Activated CD8-positive, alpha-beta T cell treated with anti-CD3 and anti-CD28 coated beads, Interleukin-2, amount 10 ng/mL, durations not matched to agents 7 days and 5 days (primary cell): ENCODE measurements around the gene TIMM21. TPM values are rescaled to one million over a fixed set of nuclear protein-coding genes. Genes with fewer than 3 reads are reported as not detected.

Experiments
- ATAC-seq: fragments of 150-1000 bp; cut with Tn5 transposase; one replicate; pipeline ENCODE4 v1.10.0; 2021; ENCODE audit warnings: moderate library complexity
- CTCF ChIA-PET: fragments of 350-600 bp; sonication (Branson Sonifier 250); formaldehyde crosslinking; loops from one replicate; lab custom pipeline; 2021; ENCODE audit warnings: antibody characterized with exemption; lab: Charles Lee
- POLR2A ChIA-PET: fragments of 350-600 bp; sonication (Branson Sonifier 250); formaldehyde crosslinking; loops from one replicate; lab custom pipeline; 2021; ENCODE audit warnings: antibody characterized with exemption; lab: Charles Lee
- DNase-seq: peaks from one replicate; pipeline ENCODE4 v3.0.0-alpha.2; 2020
- H3K27ac Mint-ChIP-seq: one replicate; pipeline ENCODE4 v1.8.0; 2021; ENCODE audit warnings: mild to moderate bottlenecking, mixed read lengths
- H3K27me3 Mint-ChIP-seq: one replicate; pipeline ENCODE4 v1.8.0; 2021; ENCODE audit warnings: low read depth, mixed read lengths
- H3K36me3 Mint-ChIP-seq: one replicate; pipeline ENCODE4 v1.8.0; 2021; ENCODE audit warnings: low read depth, mixed read lengths
- H3K4me1 Mint-ChIP-seq: one replicate; pipeline ENCODE4 v1.8.0; 2021; ENCODE audit warnings: low read depth, mixed read lengths
- H3K4me3 Mint-ChIP-seq: one replicate; pipeline ENCODE4 v1.8.0; 2021; ENCODE audit warnings: mild to moderate bottlenecking, mixed read lengths
- H3K9me3 Mint-ChIP-seq: one replicate; pipeline ENCODE4 v1.8.0; 2022; ENCODE audit warnings: mixed read lengths; ENCODE audit not compliant: insufficient read depth
- total RNA-seq, 2 experiments: library from RNA; stranded (reverse); gene quantifications; one replicate each; pipeline ENCODE4 v1.2.3, GENCODE V29; 2021

Gene TIMM21
- total RNA-seq, 2 experiments from 2014 or later, result 37.0 to 42.1 TPM

- peak; percentile 23 for ATAC-seq
- Mint-ChIP-seq H3K27ac (no peak overlapping the region), H3K4me3 (peak overlapping the region; percentile 45)
Measured at GRCh38 chr18:74171910-74172606, 23.7 kb downstream of the TIMM21 start.

GRCh38 chr18:74172697-74173433 is 24.5 kb downstream of the TIMM21 start:
- peaks cover 2% of the 10 kb centered on the region for H3K4me1 Mint-ChIP-seq
- H3K27me3 Mint-ChIP-seq, result peaks cover 7% of the 10 kb centered on the region
- no peaks in the 10 kb centered on the region for H3K36me3 Mint-ChIP-seq
- no peak overlapping the region for H3K4me3 Mint-ChIP-seq
- ATAC-seq (no peak), DNase-seq (no peak)
- H3K9me3 Mint-ChIP-seq, result no peaks in the 10 kb centered on the region
- ChIA-PET POLR2A (no interaction called here), CTCF (no interaction called here)
- no peak overlapping the region for H3K27ac Mint-ChIP-seq

More at GRCh38 chr18:74171910-74172606, 23.7 kb downstream of the TIMM21 start:
- Mint-ChIP-seq H3K4me1 (peaks cover 2% of the 10 kb centered on the region), H3K27me3 (peaks cover 7% of the 10 kb centered on the region), H3K9me3 (no peaks in the 10 kb centered on the region), H3K36me3 (no peaks in the 10 kb centered on the region)
- ChIA-PET CTCF (interaction anchor here (0.6 kb wide), 1 partner anchor 89 kb away, joined by 3 read pairs; no protein-coding TSS in a partner anchor), POLR2A (no interaction called here)
- no peak for DNase-seq

GRCh38 chr18:74173434-74173750 is 25.1 kb downstream of the TIMM21 start:
- ChIA-PET CTCF (no interaction called here), POLR2A (no interaction called here)
- ATAC-seq (no peak), DNase-seq (no peak)
- Mint-ChIP-seq H3K4me1 (peaks cover 2% of the 10 kb centered on the region), H3K27ac (no peak overlapping the region), H3K36me3 (no peaks in the 10 kb centered on the region), H3K9me3 (no peaks in the 10 kb centered on the region), H3K27me3 (peaks cover 9% of the 10 kb centered on the region), H3K4me3 (no peak overlapping the region)

GRCh38 chr18:74175658-74176057 is 27.3 kb downstream of the TIMM21 start:
- peaks cover 15% of the 10 kb centered on the region for H3K27me3 Mint-ChIP-seq

GRCh38 chr18:74178884-74179283 is 30.6 kb downstream of the TIMM21 start:
- H3K4me3 Mint-ChIP-seq, result no peak overlapping the region
- H3K4me1 Mint-ChIP-seq, result no peaks in the 10 kb centered on the region
- no peaks in the 10 kb centered on the region for H3K36me3 Mint-ChIP-seq
- ATAC-seq (no peak), DNase-seq (no peak)
- CTCF ChIA-PET, result no interaction called here
- H3K27me3 Mint-ChIP-seq, result peaks cover 16% of the 10 kb centered on the region
- POLR2A ChIA-PET, result no interaction called here
- no peaks in the 10 kb centered on the region for H3K9me3 Mint-ChIP-seq
- H3K27ac Mint-ChIP-seq, result no peak overlapping the region

More at GRCh38 chr18:74175658-74176057, 27.3 kb downstream of the TIMM21 start:
- Mint-ChIP-seq H3K36me3 (no peaks in the 10 kb centered on the region), H3K9me3 (no peaks in the 10 kb centered on the region), H3K4me1 (peaks cover 2% of the 10 kb centered on the region), H3K4me3 (no peak overlapping the region), H3K27ac (no peak overlapping the region)
- DNase-seq, result no peak
- ATAC-seq, result no peak
- CTCF ChIA-PET, result no interaction called here
- POLR2A ChIA-PET, result no interaction called here

GRCh38 chr18:74179623-74180199 is 31.4 kb downstream of the TIMM21 start:
- ChIA-PET CTCF (no interaction called here), POLR2A (no interaction called here)
- H3K4me1 Mint-ChIP-seq, result no peaks in the 10 kb centered on the region
- H3K9me3 Mint-ChIP-seq, result no peaks in the 10 kb centered on the region
- H3K36me3 Mint-ChIP-seq, result no peaks in the 10 kb centered on the region
- ATAC-seq (no peak), DNase-seq (no peak)
- H3K27ac Mint-ChIP-seq, result no peak overlapping the region
- H3K27me3 Mint-ChIP-seq, result peaks cover 18% of the 10 kb centered on the region
- H3K4me3 Mint-ChIP-seq, result no peak overlapping the region

GRCh38 chr18:74182335-74182734 is 34.0 kb downstream of the TIMM21 start:
- H3K4me1 Mint-ChIP-seq, result no peaks in the 10 kb centered on the region
- ChIA-PET POLR2A (no interaction called here), CTCF (interaction anchor here (1.1 kb wide), 1 partner anchor 160 kb away, joined by 3 read pairs; no protein-coding TSS in a partner anchor)
- DNase-seq, result no peak
- peaks cover 24% of the 10 kb centered on the region for H3K27me3 Mint-ChIP-seq
- no peak overlapping the region for H3K27ac Mint-ChIP-seq
- ATAC-seq, result no peak
- no peak overlapping the region for H3K4me3 Mint-ChIP-seq
- H3K36me3 Mint-ChIP-seq, result no peaks in the 10 kb centered on the region
- H3K9me3 Mint-ChIP-seq, result no peaks in the 10 kb centered on the region

GRCh38 chr18:74183130-74183529 is 34.8 kb downstream of the TIMM21 start:
- no peaks in the 10 kb centered on the region for H3K9me3 Mint-ChIP-seq
- DNase-seq, result no peak
- H3K4me1 Mint-ChIP-seq, result no peaks in the 10 kb centered on the region
- H3K36me3 Mint-ChIP-seq, result no peaks in the 10 kb centered on the region
- no peak overlapping the region for H3K27ac Mint-ChIP-seq
- H3K4me3 Mint-ChIP-seq, result no peak overlapping the region
- POLR2A ChIA-PET, result no interaction called here
- peaks cover 23% of the 10 kb centered on the region for H3K27me3 Mint-ChIP-seq
- CTCF ChIA-PET, result interaction anchor here (1.1 kb wide), 1 partner anchor 159 kb away, joined by 3 read pairs; no protein-coding TSS in a partner anchor
- no peak for ATAC-seq

GRCh38 chr18:74184875-74185274 is 36.6 kb downstream of the TIMM21 start:
- POLR2A ChIA-PET, result no interaction called here
- Mint-ChIP-seq H3K4me1 (no peaks in the 10 kb centered on the region), H3K27ac (no peak overlapping the region), H3K9me3 (no peaks in the 10 kb centered on the region), H3K4me3 (no peak overlapping the region), H3K36me3 (no peaks in the 10 kb centered on the region), H3K27me3 (peaks cover 23% of the 10 kb centered on the region)
- ATAC-seq (no peak), DNase-seq (no peak)
- CTCF ChIA-PET, result no interaction called here

- CTCF ChIA-PET, result no interaction called here
- H3K4me1 Mint-ChIP-seq, result no peaks in the 10 kb centered on the region
- no peaks in the 10 kb centered on the region for H3K9me3 Mint-ChIP-seq
- POLR2A ChIA-PET, result no interaction called here
- DNase-seq, result no peak
- ATAC-seq, result no peak
- H3K4me3 Mint-ChIP-seq, result no peak overlapping the region
- H3K27me3 Mint-ChIP-seq, result peaks cover 26% of the 10 kb centered on the region
- no peaks in the 10 kb centered on the region for H3K36me3 Mint-ChIP-seq
- H3K27ac Mint-ChIP-seq, result no peak overlapping the region
Measured at GRCh38 chr18:74185860-74186259, 37.5 kb downstream of the TIMM21 start.

GRCh38 chr18:74186661-74187060 is 38.3 kb downstream of the TIMM21 start:
- Mint-ChIP-seq H3K4me1 (no peaks in the 10 kb centered on the region), H3K4me3 (no peak overlapping the region), H3K27me3 (peaks cover 29% of the 10 kb centered on the region), H3K36me3 (no peaks in the 10 kb centered on the region), H3K27ac (no peak overlapping the region), H3K9me3 (no peaks in the 10 kb centered on the region)
- POLR2A ChIA-PET, result no interaction called here
- ATAC-seq, result no peak
- CTCF ChIA-PET, result no interaction called here
- DNase-seq, result no peak

GRCh38 chr18:74190086-74190485 is 41.8 kb downstream of the TIMM21 start:
- CTCF ChIA-PET, result interaction anchor here (0.7 kb wide), 1 partner anchor 151 kb away, joined by 3 read pairs; no protein-coding TSS in a partner anchor
- Mint-ChIP-seq H3K4me1 (no peaks in the 10 kb centered on the region), H3K27ac (no peak overlapping the region), H3K4me3 (no peak overlapping the region), H3K36me3 (no peaks in the 10 kb centered on the region), H3K9me3 (no peaks in the 10 kb centered on the region), H3K27me3 (peaks cover 29% of the 10 kb centered on the region)
- ATAC-seq (no peak), DNase-seq (no peak)
- POLR2A ChIA-PET, result no interaction called here
